H1 (cell line): ENCODE measurements around the gene SH3D19. TPM values are rescaled to one million over a fixed set of nuclear protein-coding genes. Genes with fewer than 3 reads are reported as not detected.

ENCODE experiments used
- CTCF ChIA-PET: fragments of 300-600 bp; sonication (Branson Sonifier 250); formaldehyde crosslinking; loops from one replicate; lab custom pipeline; 2021; ENCODE audit not compliant: partially characterized antibody; lab: Charles Lee
- POLR2A ChIA-PET: fragments of 300-600 bp; sonication (Branson Sonifier 250); formaldehyde crosslinking; loops from one replicate; lab custom pipeline; 2021; ENCODE audit warnings: inconsistent platforms; ENCODE audit not compliant: partially characterized antibody; lab: Charles Lee
- DNase-seq, 2 experiments: peaks; one replicate each; pipeline versions ENCODE4 v3.0.0 to v3.0.0-alpha.2; 2010 to 2022; ENCODE audit warnings: low spot score in 2 of 2, low read depth in 1 of 2, mixed read lengths in 1 of 2
- FAIRE-seq: peaks from 2 replicates; lab custom pipeline; 2011; peaks lifted over from hg19 to GRCh38; lab: Jason Lieb, UNC
- H2AFZ ChIP-seq: 2 replicates; pipeline ENCODE4 v1.8.1; 2012; ENCODE audit warnings: low read length, inconsistent platforms
- H2AK5ac ChIP-seq: 2 replicates; pipeline ENCODE4 v1.6.1; 2013; ENCODE audit warnings: low read depth, low read length
- H2BK120ac ChIP-seq: replicated peaks from 2 replicates; pipeline ENCODE3; 2013; ENCODE audit warnings: low read depth, low read length, inconsistent platforms
- H2BK12ac ChIP-seq: 2 replicates; pipeline ENCODE4 v1.6.1; 2013; ENCODE audit warnings: low read depth, low read length
- H2BK15ac ChIP-seq: 2 replicates; pipeline ENCODE4 v1.6.1; 2013; ENCODE audit warnings: low read length
- H2BK20ac ChIP-seq: 2 replicates; pipeline ENCODE4 v1.6.1; 2013; ENCODE audit warnings: low read length
- H2BK5ac ChIP-seq: 2 replicates; pipeline ENCODE4 v1.6.1; 2013; ENCODE audit warnings: low read depth, low read length
- H3K14ac ChIP-seq: 2 replicates; pipeline ENCODE4 v1.6.1; 2013; ENCODE audit warnings: inconsistent platforms; ENCODE audit not compliant: insufficient read length
- H3K18ac ChIP-seq: 2 replicates; pipeline ENCODE4 v1.6.1; 2013; ENCODE audit warnings: low read length; ENCODE audit errors: extremely low read depth
- H3K23ac ChIP-seq: 2 replicates; pipeline ENCODE4 v1.6.1; 2013; ENCODE audit warnings: inconsistent platforms; ENCODE audit not compliant: insufficient read length
- H3K23me2 ChIP-seq: 2 replicates; pipeline ENCODE4 v1.6.1; 2013; ENCODE audit warnings: low read depth, low read length
- H3K27ac ChIP-seq: 2 replicates; pipeline ENCODE4 v1.6.1; 2011; ENCODE audit warnings: low read depth, low read length, inconsistent platforms
- H3K27me3 ChIP-seq, 4 experiments: replicated peaks in 1 of 4; 1 replicate in 1 of 4; 2 replicates in 3 of 4; pipeline versions ENCODE4 v1.6.1 to v1.8.1; 2011 to 2013; ENCODE audit warnings: low read length in 3 of 4, mild to moderate bottlenecking in 3 of 4, inconsistent platforms in 2 of 4, mixed read lengths in 2 of 4, moderate library complexity in 1 of 4; ENCODE audit not compliant: control insufficient read depth in 3 of 4, insufficient read depth in 3 of 4; ENCODE audit errors: extremely low read depth in 1 of 4
- H3K36me3 ChIP-seq, 4 experiments: 2 replicates each; pipeline versions ENCODE4 v1.6.1 to v1.8.1; 2011 to 2013; ENCODE audit warnings: mild to moderate bottlenecking in 4 of 4, low read length in 3 of 4, moderate library complexity in 2 of 4, control low read depth in 1 of 4, inconsistent platforms in 1 of 4; ENCODE audit not compliant: insufficient read depth in 4 of 4, control insufficient read depth in 2 of 4
- H3K4ac ChIP-seq: replicated peaks from 2 replicates; pipeline ENCODE3; 2013; ENCODE audit warnings: low read length, low read depth, mixed read lengths, inconsistent platforms; ENCODE audit not compliant: insufficient read length
- H3K4me1 ChIP-seq, 4 experiments: replicated peaks in 1 of 4; 1 replicate in 1 of 4; 2 replicates in 3 of 4; pipeline versions ENCODE4 v1.6.1 to v1.8.1; 2011 to 2013; ENCODE audit warnings: low read length in 3 of 4, inconsistent platforms in 2 of 4, mixed read lengths in 1 of 4; ENCODE audit not compliant: insufficient read depth in 4 of 4, control insufficient read depth in 3 of 4
- H3K4me2 ChIP-seq, 2 experiments: 2 replicates each; pipeline versions ENCODE4 v1.6.1 to v1.8.1; 2011 to 2013; ENCODE audit warnings: low read depth in 2 of 2, low read length in 2 of 2, control low read depth in 1 of 2, inconsistent platforms in 1 of 2, mild to moderate bottlenecking in 1 of 2; ENCODE audit not compliant: insufficient read depth in 1 of 2
- H3K4me3 ChIP-seq, 4 experiments: fragments of 200-600, 300-600 bp in 1 of 4; sonication (generic), shearing (Covaris generic), sonication (Bioruptor Twin) in 1 of 4; 2 replicates each; pipeline versions ENCODE4 v1.5.1 to v1.8.1; 2011 to 2016; ENCODE audit warnings: low read length in 4 of 4, low read depth in 3 of 4, control low read depth in 2 of 4, inconsistent platforms in 2 of 4, mild to moderate bottlenecking in 2 of 4, mixed read lengths in 1 of 4, moderate library complexity in 1 of 4; ENCODE audit not compliant: insufficient read depth in 2 of 4; ENCODE audit errors: extremely low read depth in 1 of 4
- H3K56ac ChIP-seq: replicated peaks from 2 replicates; pipeline ENCODE3; 2013; ENCODE audit warnings: low read depth, mild to moderate bottlenecking, mixed read lengths, low read length, inconsistent platforms; ENCODE audit not compliant: insufficient read length
- H3K79me1 ChIP-seq: 2 replicates; pipeline ENCODE4 v1.6.1; 2013; ENCODE audit warnings: low read depth, low read length, control low read depth
- H3K79me2 ChIP-seq, 2 experiments: 2 replicates each; pipeline versions ENCODE4 v1.6.1 to v1.8.1; 2012 to 2013; ENCODE audit warnings: low read length in 2 of 2, mild to moderate bottlenecking in 2 of 2, inconsistent platforms in 1 of 2; ENCODE audit not compliant: insufficient read depth in 2 of 2, control insufficient read depth in 1 of 2
- H3K9ac ChIP-seq, 4 experiments: replicated peaks in 1 of 4; 1 replicate in 1 of 4; 2 replicates in 3 of 4; pipeline versions ENCODE4 v1.6.1 to v1.8.1; 2011 to 2013; ENCODE audit warnings: low read depth in 3 of 4, low read length in 3 of 4, control low read depth in 2 of 4, mild to moderate bottlenecking in 2 of 4, moderate library complexity in 2 of 4, inconsistent platforms in 1 of 4; ENCODE audit errors: extremely low read depth in 1 of 4
- H3K9me3 ChIP-seq, 2 experiments: 2 replicates each; pipeline versions ENCODE4 v1.6.1 to v1.8.1; 2012 to 2013; ENCODE audit warnings: mild to moderate bottlenecking in 2 of 2, moderate library complexity in 2 of 2, control low read depth in 1 of 2, inconsistent platforms in 1 of 2, low read depth in 1 of 2, low read length in 1 of 2, mixed read lengths in 1 of 2; ENCODE audit not compliant: insufficient read depth in 2 of 2
- H4K20me1 ChIP-seq, 2 experiments: replicated peaks in 1 of 2; 2 replicates each; pipeline versions ENCODE3 to v1.8.1; 2011 to 2013; ENCODE audit warnings: inconsistent platforms in 2 of 2, low read length in 2 of 2, mild to moderate bottlenecking in 1 of 2; ENCODE audit not compliant: insufficient read depth in 2 of 2, control insufficient read depth in 1 of 2
- H4K5ac ChIP-seq: 2 replicates; pipeline ENCODE4 v1.6.1; 2013; ENCODE audit warnings: low read length, low read depth, mixed read lengths, inconsistent platforms; ENCODE audit not compliant: insufficient read length
- H4K8ac ChIP-seq: 2 replicates; pipeline ENCODE4 v1.8.0; 2013; ENCODE audit warnings: mild to moderate bottlenecking, moderate library complexity, low read length, inconsistent platforms; ENCODE audit not compliant: insufficient read depth; ENCODE audit errors: extremely low read depth
- H4K91ac ChIP-seq: replicated peaks from 2 replicates; pipeline ENCODE3; 2013; ENCODE audit warnings: low read length, mixed read lengths, inconsistent platforms; ENCODE audit not compliant: insufficient read length
- CHD1 ChIP-seq: IDR thresholded peaks from 2 replicates; pipeline ENCODE4 v1.6.1; 2012; ENCODE audit warnings: low read depth, low read length, improper control_type of control experiment
- CTBP2 ChIP-seq: IDR thresholded peaks from 2 replicates; pipeline ENCODE4 v1.7.0; 2011; ENCODE audit warnings: borderline replicate concordance, mild to moderate bottlenecking, moderate library complexity, mixed read lengths, low read length; ENCODE audit not compliant: insufficient read depth, insufficient read length
- KDM1A ChIP-seq: fragments of 200-600, 300-600 bp; sonication (generic); IDR thresholded peaks from 2 replicates; pipeline ENCODE4 v1.7.1; 2016; ENCODE audit warnings: mild to moderate bottlenecking, low read length, borderline replicate concordance
- NANOG ChIP-seq: IDR thresholded peaks from 2 replicates; pipeline ENCODE4 v1.6.1; 2011; ENCODE audit warnings: low read length, low read depth, mild to moderate bottlenecking, inconsistent platforms; ENCODE audit not compliant: insufficient read depth, poor library complexity, severe bottlenecking
- NRF1 ChIP-seq: IDR thresholded peaks from 2 replicates; pipeline ENCODE4 v1.6.1; 2011; ENCODE audit warnings: mild to moderate bottlenecking, low read depth, low read length, improper control_type of control experiment
- POLR2A ChIP-seq, 2 experiments: IDR thresholded peaks; 1 replicate in 1 of 2; 2 replicates in 1 of 2; pipeline ENCODE4 v1.6.1; 2011; ENCODE audit warnings: low read depth in 2 of 2, low read length in 2 of 2, mild to moderate bottlenecking in 2 of 2; ENCODE audit errors: control extremely low read depth in 1 of 2
- RNF2 ChIP-seq: fragments of 200-900, 300-1000 bp; sonication (generic); IDR thresholded peaks from 2 replicates; pipeline ENCODE4 v1.7.1; 2016; ENCODE audit warnings: borderline replicate concordance, low read depth, mild to moderate bottlenecking, antibody characterized with exemption, low read length; ENCODE audit not compliant: poor library complexity, severe bottlenecking; ENCODE audit errors: missing control alignments
- SIRT6 ChIP-seq: IDR thresholded peaks from one replicate; pipeline ENCODE4 v1.7.1; 2012; ENCODE audit warnings: low read length, inconsistent platforms
- SP4 ChIP-seq: IDR thresholded peaks from 2 replicates; pipeline ENCODE4 v1.6.1; 2012; ENCODE audit warnings: low read length, inconsistent platforms
- TAF1 ChIP-seq: IDR thresholded peaks from 2 replicates; pipeline ENCODE4 v1.6.1; 2011; ENCODE audit warnings: mild to moderate bottlenecking, low read depth, low read length
- TCF12 ChIP-seq: IDR thresholded peaks from 2 replicates; pipeline ENCODE4 v1.6.1; 2011; ENCODE audit warnings: low read depth, mild to moderate bottlenecking, low read length
- ZNF274 ChIP-seq: IDR thresholded peaks from 2 replicates; pipeline ENCODE4 v1.7.0; 2012; ENCODE audit warnings: low read length, borderline replicate concordance; ENCODE audit errors: extremely low read depth
- WGBS, 2 experiments: shearing (Covaris generic) in 1 of 2; methylation state at CpG; one replicate each; pipeline versions ENCODE4 v1.1.6 to v1.1.7; 2013 to 2015; ENCODE audit warnings: low lambda C conversion rate in 2 of 2, mixed read lengths in 2 of 2, inconsistent platforms in 1 of 2, low coverage in 1 of 2, missing lambda C conversion rate in 1 of 2; ENCODE audit not compliant: insufficient replicate concordance in 2 of 2, insufficient coverage in 1 of 2, insufficient read length in 1 of 2; ENCODE audit errors: extremely low coverage in 1 of 2, missing lambda C conversion rate in 1 of 2; 5-methylcytosine and 5-hydroxymethylcytosine counted together
- polyA plus RNA-seq, 7 experiments: library from polyadenylated mRNA; depleted of rRNA in 3 of 7; stranded (reverse) in 5 of 7; unstranded in 2 of 7; fragments of >200 nt in 5 of 7; fragments of 200-250 nt in 2 of 7; gene quantifications; 1 replicate in 5 of 7; 2 replicates in 1 of 7; 4 replicates in 1 of 7; pipeline versions ENCODE4 v1.2.1 to v1.2.3, GENCODE V29; 2011 to 2013; ENCODE audit warnings: missing spikeins in 2 of 7, mixed read lengths in 2 of 7
- total RNA-seq: library from RNA; stranded (reverse); fragmentation: NEBNext Ultra II Directional; extraction: Animal tissue kit (Norgen Biotek cat#: 25700); gene quantifications from 2 replicates; pipeline ENCODE4 v1.2.1, GENCODE V29; 2021
- TF ChIP-seq, protein P1 (sequence below): IDR thresholded peaks from 2 replicates; pipeline ENCODE4 v1.6.1; 2012; ENCODE audit warnings: low read length, inconsistent platforms

Gene SH3D19
- total and polyA plus RNA-seq, 2 of the 8 experiments (the other 6 are each of a cell fraction or from before 2014, with no cell fraction given): 11.7 to 51.3 TPM

DNA sequence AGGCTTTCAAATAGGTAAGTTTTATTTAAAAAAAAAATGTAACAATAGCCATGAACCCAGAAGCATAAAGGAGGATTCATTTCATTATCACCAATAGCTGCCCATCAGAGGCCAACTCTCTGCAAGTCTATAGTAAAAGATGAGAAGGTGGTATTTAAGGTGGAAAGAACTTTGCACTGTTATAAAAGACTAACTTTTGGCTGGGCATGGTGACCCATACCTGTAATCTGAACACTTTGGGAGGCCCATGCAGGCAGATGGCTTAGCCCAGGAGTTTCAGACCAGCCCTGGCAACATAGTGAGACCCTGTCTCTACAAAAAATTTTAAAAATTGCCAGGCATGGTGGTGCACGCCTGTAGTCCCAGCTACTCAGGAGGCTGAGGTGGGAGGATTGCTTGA lies 182.6 kb downstream of the SH3D19 start:
- Histone ChIP-seq H3K4ac (no peak overlapping the region), H2AFZ (no peak overlapping the region), H3K4me2 (no peak overlapping the region), H3K27me3 (no peaks in the 10 kb centered on the region), H3K23me2 (no peaks in the 10 kb centered on the region), H3K9me3 (no peaks in the 10 kb centered on the region), H2BK20ac (no peak overlapping the region), H3K79me2 (no peaks in the 10 kb centered on the region), H2BK5ac (no peak overlapping the region), H3K79me1 (no peaks in the 10 kb centered on the region), H3K18ac (no peak overlapping the region), H2BK15ac (no peak overlapping the region), H3K14ac (no peak overlapping the region), H3K4me1 (peaks cover 0 to 4% (median 0%) of the 10 kb centered on the region in 4 experiments; a peak in 1 of 7 replicates), H2BK12ac (no peak overlapping the region), H4K91ac (no peak overlapping the region), H3K9ac (no peak overlapping the region), H4K20me1 (no peaks in the 10 kb centered on the region), H3K56ac (no peak overlapping the region), H3K36me3 (peaks cover 0 to 12% (median 11%) of the 10 kb centered on the region in 4 experiments; a peak in 7 of 8 replicates), H2AK5ac (no peak overlapping the region), H2BK120ac (no peak overlapping the region), H3K27ac (no peak overlapping the region), H4K5ac (no peak overlapping the region), H4K8ac (no peak overlapping the region), H3K4me3 (no peak overlapping the region), H3K23ac (no peak overlapping the region)
- ChIA-PET POLR2A (no interaction called here), CTCF (interaction anchor here (0.8 kb wide), 1 partner anchor 9 kb away, joined by 3 read pairs; no protein-coding TSS in a partner anchor)
- 100% methylated on average over 1 of the region's 1 CpG; no CpG with 5 or more reads in 1 of the 2 experiments for WGBS, 2 experiments
- no peak for FAIRE-seq
- DNase-seq: no peak
- TF ChIP-seq SIRT6 (no peak), NRF1 (no peak), SP4 (no peak), ZNF274 (no peak), TAF1 (no peak), CTBP2 (no peak), CHD1 (no peak), RNF2 (no peak), TCF12 (no peak), KDM1A (no peak), NANOG (no peak), POLR2A (IDR thresholded peaks at IDR 0.05; ENCODE audit: control extremely low read depth in 1 of 2, low read depth in 2 of 2, low read length in 2 of 2) (no peak)
- TF ChIP-seq, protein P1, sequence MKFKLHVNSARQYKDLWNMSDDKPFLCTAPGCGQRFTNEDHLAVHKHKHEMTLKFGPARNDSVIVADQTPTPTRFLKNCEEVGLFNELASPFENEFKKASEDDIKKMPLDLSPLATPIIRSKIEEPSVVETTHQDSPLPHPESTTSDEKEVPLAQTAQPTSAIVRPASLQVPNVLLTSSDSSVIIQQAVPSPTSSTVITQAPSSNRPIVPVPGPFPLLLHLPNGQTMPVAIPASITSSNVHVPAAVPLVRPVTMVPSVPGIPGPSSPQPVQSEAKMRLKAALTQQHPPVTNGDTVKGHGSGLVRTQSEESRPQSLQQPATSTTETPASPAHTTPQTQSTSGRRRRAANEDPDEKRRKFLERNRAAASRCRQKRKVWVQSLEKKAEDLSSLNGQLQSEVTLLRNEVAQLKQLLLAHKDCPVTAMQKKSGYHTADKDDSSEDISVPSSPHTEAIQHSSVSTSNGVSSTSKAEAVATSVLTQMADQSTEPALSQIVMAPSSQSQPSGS: no peak
